IMR-90 (cell line): ENCODE results near the gene GRIN2A. TPM values are rescaled to one million over a fixed set of nuclear protein-coding genes. Genes with fewer than 3 reads are reported as not detected.

ENCODE experiments used
- ATAC-seq: fragments of 200-7000 bp; cut with Tn5 transposase; 2 replicates; pipeline ENCODE4 v1.9.1; 2020; ENCODE audit warnings: low read depth, mild to moderate bottlenecking, moderate library complexity
- BruUV-seq: library from RNA; stranded (reverse); fragments of 400-500 nt; replicated peaks from 2 replicates; lab custom pipeline; 2021; lab: Mats Ljungman, UMichigan
- CTCF ChIA-PET: fragments of 300-600 bp; formaldehyde crosslinking; extraction: SDS; loops from one replicate; lab custom pipeline; 2021; ENCODE audit warnings: antibody characterized with exemption; lab: Yijun Ruan, JAX
- POLR2A ChIA-PET: fragments of 300-600 bp; sonication (Branson Sonifier 250); formaldehyde crosslinking; loops from one replicate; lab custom pipeline; 2022; ENCODE audit warnings: antibody characterized with exemption; ENCODE audit not compliant: unreplicated experiment; lab: Charles Lee
- DNase-seq: peaks from one replicate; pipeline ENCODE4 v3.0.0; 2013
- H2AFZ ChIP-seq: replicated peaks from 2 replicates; pipeline ENCODE3; 2013; ENCODE audit warnings: low read length, mild to moderate bottlenecking; ENCODE audit not compliant: poor library complexity
- H2AK5ac ChIP-seq: 2 replicates; pipeline ENCODE4 v1.6.1; 2013; ENCODE audit warnings: low read depth, low read length, inconsistent platforms
- H2AK9ac ChIP-seq: replicated peaks from 2 replicates; pipeline ENCODE3; 2013; ENCODE audit warnings: mild to moderate bottlenecking, low read depth, low read length, moderate library complexity; ENCODE audit not compliant: poor library complexity
- H2BK120ac ChIP-seq: 2 replicates; pipeline ENCODE4 v1.6.1; 2013; ENCODE audit warnings: low read depth, low read length, inconsistent platforms
- H2BK15ac ChIP-seq: 3 replicates; pipeline ENCODE4 v1.6.1; 2013; ENCODE audit warnings: low read depth, low read length, inconsistent platforms
- H2BK20ac ChIP-seq: 2 replicates; pipeline ENCODE4 v1.6.1; 2013; ENCODE audit warnings: low read depth, mild to moderate bottlenecking, inconsistent platforms, low read length, moderate library complexity
- H2BK5ac ChIP-seq: 2 replicates; pipeline ENCODE4 v1.6.1; 2013; ENCODE audit warnings: mild to moderate bottlenecking, low read depth, low read length, inconsistent platforms; ENCODE audit not compliant: poor library complexity, severe bottlenecking
- H3K14ac ChIP-seq: replicated peaks from 2 replicates; pipeline ENCODE4 v1.6.1; 2013; ENCODE audit warnings: low read depth, low read length, inconsistent platforms
- H3K18ac ChIP-seq: 2 replicates; pipeline ENCODE4 v1.6.1; 2013; ENCODE audit warnings: low read depth, low read length, control low read depth
- H3K23ac ChIP-seq: 2 replicates; pipeline ENCODE4 v1.6.1; 2013; ENCODE audit warnings: low read depth, low read length, inconsistent platforms
- H3K27ac ChIP-seq: 2 replicates; pipeline ENCODE4 v1.5.1; 2013; ENCODE audit warnings: mild to moderate bottlenecking, control low read depth, low read length; ENCODE audit not compliant: insufficient read depth
- H3K27me3 ChIP-seq: 2 replicates; pipeline ENCODE4 v1.6.1; 2013; ENCODE audit warnings: low read length; ENCODE audit not compliant: control insufficient read depth, insufficient read depth
- H3K36me3 ChIP-seq: 2 replicates; pipeline ENCODE4 v1.6.1; 2013; ENCODE audit warnings: low read length, mixed read lengths; ENCODE audit not compliant: control insufficient read depth, insufficient read depth
- H3K4ac ChIP-seq: 2 replicates; pipeline ENCODE4 v1.6.1; 2013; ENCODE audit warnings: low read depth, low read length, inconsistent platforms
- H3K4me1 ChIP-seq: 2 replicates; pipeline ENCODE4 v1.6.1; 2013; ENCODE audit warnings: low read length, mixed read lengths; ENCODE audit not compliant: control insufficient read depth, insufficient read depth
- H3K4me2 ChIP-seq: 2 replicates; pipeline ENCODE4 v1.6.1; 2013; ENCODE audit warnings: low read depth, mild to moderate bottlenecking, control low read depth, low read length, moderate library complexity
- H3K4me3 ChIP-seq: 2 replicates; pipeline ENCODE4 v1.5.1; 2013; ENCODE audit warnings: low read depth, mild to moderate bottlenecking, control low read depth, low read length, moderate library complexity; ENCODE audit not compliant: insufficient read depth
- H3K56ac ChIP-seq: 2 replicates; pipeline ENCODE4 v1.6.1; 2013; ENCODE audit warnings: low read length, inconsistent platforms; ENCODE audit not compliant: insufficient read depth; ENCODE audit errors: extremely low read depth
- H3K79me1 ChIP-seq, 2 experiments: 2 replicates each; pipeline ENCODE4 v1.6.1; 2013; ENCODE audit warnings: low read length in 2 of 2, inconsistent platforms in 1 of 2, low read depth in 1 of 2
- H3K9ac ChIP-seq: 2 replicates; pipeline ENCODE4 v1.6.1; 2013; ENCODE audit warnings: low read depth, low read length, control low read depth
- H3K9me1 ChIP-seq: 2 replicates; pipeline ENCODE4 v1.6.1; 2013; ENCODE audit warnings: low read length, inconsistent platforms; ENCODE audit not compliant: insufficient read depth
- H3K9me3 ChIP-seq: 2 replicates; pipeline ENCODE4 v1.6.1; 2013; ENCODE audit warnings: low read length; ENCODE audit not compliant: control insufficient read depth, insufficient read depth
- H4K20me1 ChIP-seq: 2 replicates; pipeline ENCODE4 v1.6.1; 2013; ENCODE audit warnings: low read length, inconsistent platforms; ENCODE audit not compliant: insufficient read depth
- H4K5ac ChIP-seq: 2 replicates; pipeline ENCODE4 v1.6.1; 2013; ENCODE audit warnings: mild to moderate bottlenecking, low read depth, low read length, control low read depth
- H4K8ac ChIP-seq, 2 experiments: 2 replicates each; pipeline ENCODE4 v1.6.1; 2013; ENCODE audit warnings: low read depth in 2 of 2, low read length in 2 of 2, control low read depth in 1 of 2, inconsistent platforms in 1 of 2
- H4K91ac ChIP-seq: 2 replicates; pipeline ENCODE4 v1.6.1; 2013; ENCODE audit warnings: low read depth, low read length, inconsistent platforms; ENCODE audit not compliant: insufficient read depth
- BHLHE40 ChIP-seq: fragments of 150-350 bp; IDR thresholded peaks from 2 replicates; pipeline ENCODE4 v1.6.1; 2016; ENCODE audit warnings: mild to moderate bottlenecking, low read depth, low read length
- CEBPB ChIP-seq: IDR thresholded peaks from 2 replicates; pipeline ENCODE4 v1.6.1; 2012; ENCODE audit warnings: low read depth, low read length, improper control_type of control experiment
- CHD1 ChIP-seq: IDR thresholded peaks from 2 replicates; pipeline ENCODE4 v1.6.1; 2012; ENCODE audit warnings: low read depth, low read length, improper control_type of control experiment
- ELK1 ChIP-seq: fragments of 150-350 bp; IDR thresholded peaks from 2 replicates; pipeline ENCODE4 v1.6.1; 2016; ENCODE audit warnings: low read depth, mild to moderate bottlenecking, low read length, moderate library complexity, borderline replicate concordance
- FOS ChIP-seq: fragments of 150-350 bp; IDR thresholded peaks from 2 replicates; pipeline ENCODE4 v1.6.1; 2016; ENCODE audit warnings: low read depth, low read length
- MAFK ChIP-seq: IDR thresholded peaks from 2 replicates; pipeline ENCODE4 v1.6.1; 2012; ENCODE audit warnings: low read depth, low read length, improper control_type of control experiment
- MAZ ChIP-seq: IDR thresholded peaks from 2 replicates; pipeline ENCODE4 v1.6.1; 2012; ENCODE audit warnings: low read depth, mild to moderate bottlenecking, low read length, improper control_type of control experiment, moderate library complexity, borderline replicate concordance
- MXI1 ChIP-seq: IDR thresholded peaks from 2 replicates; pipeline ENCODE4 v1.6.1; 2012; ENCODE audit warnings: low read depth, mild to moderate bottlenecking, low read length, moderate library complexity, borderline replicate concordance
- NFE2L2 ChIP-seq: fragments of 150-350 bp; IDR thresholded peaks from 2 replicates; pipeline ENCODE4 v1.6.1; 2016; ENCODE audit warnings: low read depth, mild to moderate bottlenecking, low read length
- POLR2A ChIP-seq: IDR thresholded peaks from 2 replicates; pipeline ENCODE4 v1.6.1; 2012; ENCODE audit warnings: mild to moderate bottlenecking, low read depth, low read length
- RAD21 ChIP-seq: IDR thresholded peaks from 2 replicates; pipeline ENCODE4 v1.6.1; 2012; ENCODE audit warnings: low read length, improper control_type of control experiment
- RCOR1 ChIP-seq: IDR thresholded peaks from 2 replicates; pipeline ENCODE4 v1.6.1; 2012; ENCODE audit warnings: mild to moderate bottlenecking, low read length, improper control_type of control experiment; ENCODE audit not compliant: insufficient replicate concordance
- RFX5 ChIP-seq: IDR thresholded peaks from 2 replicates; pipeline ENCODE4 v1.8.0; 2012; ENCODE audit warnings: low read depth, mild to moderate bottlenecking, low read length, moderate library complexity
- SMC3 ChIP-seq: fragments of 150-350 bp; IDR thresholded peaks from 2 replicates; pipeline ENCODE4 v1.6.1; 2016; ENCODE audit warnings: low read depth, mild to moderate bottlenecking, antibody characterized with exemption, low read length, moderate library complexity
- USF2 ChIP-seq: fragments of 150-350 bp; IDR thresholded peaks from 2 replicates; pipeline ENCODE4 v1.6.1; 2017; ENCODE audit warnings: mild to moderate bottlenecking, antibody characterized with exemption, low read length, low read depth
- WGBS, 2 experiments: methylation state at CpG; one replicate each; pipeline versions ENCODE4 v1.1.5 to v1.1.7; 2013; ENCODE audit warnings: missing lambda C conversion rate in 2 of 2; ENCODE audit not compliant: insufficient read length in 1 of 2; ENCODE audit errors: extremely low coverage in 2 of 2; 5-methylcytosine and 5-hydroxymethylcytosine counted together
- dilution Hi-C: fragments of 300-500 bp; cut with HindIII; formaldehyde crosslinking; loops from one replicate; pipeline ENCODE4 v1.14.3; 2018; ENCODE audit warnings: low sequenced_read_pairs; ENCODE audit not compliant: unreplicated experiment
- in situ Hi-C: fragments of 300-500 bp; cut with MboI; formaldehyde crosslinking; loops from 3 replicates; pipeline ENCODE4 v1.14.3; 2019; ENCODE audit warnings: low sequenced_read_pairs, inconsistent platforms, mixed read lengths
- intact Hi-C: fragments of 100-400 bp; cut with micrococcal nuclease; formaldehyde crosslinking; loops from 2 replicates; pipeline ENCODE4 v1.10.0; 2022
- polyA plus RNA-seq, 3 experiments: library from polyadenylated mRNA; depleted of rRNA; stranded (reverse); fragments of >200 nt; gene quantifications; 2 replicates each; pipeline ENCODE4 v1.2.3, GENCODE V29; 2012; ENCODE audit warnings: low replicate concordance in 1 of 3
- total RNA-seq: library from RNA; depleted of rRNA; stranded (reverse); fragments of >200 nt; gene quantifications from 2 replicates; pipeline ENCODE4 v1.2.3, GENCODE V29; 2012
- TF ChIP-seq, protein P1 (sequence below): conservative IDR thresholded peaks from 2 replicates; pipeline ENCODE4 v1.5.1; 2012; ENCODE audit warnings: mild to moderate bottlenecking, low read depth, low read length, improper control_type of control experiment

Gene GRIN2A
- total and polyA plus RNA-seq, 2 of the 4 experiments (the other 2 are of a cell fraction) = under 0.01 TPM; not detected in 1

- Histone ChIP-seq H3K9ac (no peak overlapping the region), H2AFZ (no peak overlapping the region), H3K14ac (no peak overlapping the region), H3K36me3 (no peaks in the 10 kb centered on the region), H3K4ac (no peak overlapping the region), H3K9me3 (peaks cover 21% of the 10 kb centered on the region), H2BK5ac (no peak overlapping the region), H4K8ac (no peak overlapping the region), H4K5ac (no peak overlapping the region), H3K4me1 (no peaks in the 10 kb centered on the region), H2BK20ac (no peak overlapping the region), H3K23ac (no peak overlapping the region), H2BK120ac (no peak overlapping the region), H4K91ac (no peak overlapping the region), H3K18ac (no peak overlapping the region), H2AK9ac (no peak overlapping the region), H3K4me2 (no peak overlapping the region), H3K79me1 (no peaks in the 10 kb centered on the region), H3K9me1 (no peaks in the 10 kb centered on the region), H3K27ac (no peak overlapping the region), H4K20me1 (no peaks in the 10 kb centered on the region), H2AK5ac (no peak overlapping the region), H3K56ac (no peak overlapping the region), H3K27me3 (no peaks in the 10 kb centered on the region), H3K4me3 (no peak overlapping the region), H2BK15ac (no peak overlapping the region)
- intact Hi-C loops = no loop called here
- no CpG with 5 or more reads among the region's 3 CpGs for WGBS, 2 experiments
- no TSS peak for BruUV-seq
- ATAC-seq (no peak), DNase-seq (no peak)
- dilution Hi-C loops = no loop called here
- ChIA-PET CTCF (no interaction called here), POLR2A (no interaction called here)
- in situ Hi-C loops = no loop called here
- TF ChIP-seq MXI1 (no peak), POLR2A (no peak), FOS (no peak), CEBPB (no peak), MAZ (no peak), BHLHE40 (no peak), RFX5 (no peak), ELK1 (no peak), RAD21 (no peak), RCOR1 (no peak), NFE2L2 (no peak), SMC3 (no peak), CHD1 (no peak), USF2 (no peak), MAFK (no peak)
- TF ChIP-seq, protein P1, sequence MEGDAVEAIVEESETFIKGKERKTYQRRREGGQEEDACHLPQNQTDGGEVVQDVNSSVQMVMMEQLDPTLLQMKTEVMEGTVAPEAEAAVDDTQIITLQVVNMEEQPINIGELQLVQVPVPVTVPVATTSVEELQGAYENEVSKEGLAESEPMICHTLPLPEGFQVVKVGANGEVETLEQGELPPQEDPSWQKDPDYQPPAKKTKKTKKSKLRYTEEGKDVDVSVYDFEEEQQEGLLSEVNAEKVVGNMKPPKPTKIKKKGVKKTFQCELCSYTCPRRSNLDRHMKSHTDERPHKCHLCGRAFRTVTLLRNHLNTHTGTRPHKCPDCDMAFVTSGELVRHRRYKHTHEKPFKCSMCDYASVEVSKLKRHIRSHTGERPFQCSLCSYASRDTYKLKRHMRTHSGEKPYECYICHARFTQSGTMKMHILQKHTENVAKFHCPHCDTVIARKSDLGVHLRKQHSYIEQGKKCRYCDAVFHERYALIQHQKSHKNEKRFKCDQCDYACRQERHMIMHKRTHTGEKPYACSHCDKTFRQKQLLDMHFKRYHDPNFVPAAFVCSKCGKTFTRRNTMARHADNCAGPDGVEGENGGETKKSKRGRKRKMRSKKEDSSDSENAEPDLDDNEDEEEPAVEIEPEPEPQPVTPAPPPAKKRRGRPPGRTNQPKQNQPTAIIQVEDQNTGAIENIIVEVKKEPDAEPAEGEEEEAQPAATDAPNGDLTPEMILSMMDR = no peak
Measured at GRCh38 chr16:10015397-10015796, 166.8 kb downstream of the GRIN2A start.
